Measurements from ENCODE around the gene RAB31. TPM values are rescaled to one million over a fixed set of nuclear protein-coding genes. Genes with fewer than 3 reads are reported as not detected.
A peak's percentile ranks its signal among the peaks of the same experiment; 100 is the strongest.

The RAB31 gene
- total RNA-seq, 4 donors from 2014 or later: 94.0 to 145 (median 107) TPM

- TF ChIP-seq EP300 (IDR thresholded peaks at IDR 0.05) (no peak), POLR2A (IDR thresholded peaks at IDR 0.05; ENCODE audit: low read depth) (no peak), POLR2AphosphoS5 (IDR thresholded peaks at IDR 0.05) (no peak), CTCF (IDR thresholded peaks at IDR 0.05) (no peak)
- Histone ChIP-seq H3K4me1 (peaks cover 10 to 31% (median 18%) of the 10 kb centered on the region in 4 donors), H3K36me3 (peaks cover 0 to 4% (median 0%) of the 10 kb centered on the region in 4 donors), H3K27me3 (no peaks in the 10 kb centered on the region), H3K9me3 (no peaks in the 10 kb centered on the region), H3K4me3 (no peak overlapping the region), H3K27ac (replicated peaks in 1 of 4) (peak overlapping the region in 1 of 4 donors; percentile 55)
- WGBS: 77% methylated on average over 14 of the region's 14 CpGs
- DNase-seq (ENCODE audit: extremely low spot score): peak; percentile 74
- intact Hi-C loops (cut with DNase I): loop anchor here (5.0 kb wide), 2 partner anchors 90 to 195 kb away; no protein-coding TSS in a partner anchor
Observed at GRCh38 chr18:9771977-9772660, 64.0 kb downstream of the RAB31 start.

DNA sequence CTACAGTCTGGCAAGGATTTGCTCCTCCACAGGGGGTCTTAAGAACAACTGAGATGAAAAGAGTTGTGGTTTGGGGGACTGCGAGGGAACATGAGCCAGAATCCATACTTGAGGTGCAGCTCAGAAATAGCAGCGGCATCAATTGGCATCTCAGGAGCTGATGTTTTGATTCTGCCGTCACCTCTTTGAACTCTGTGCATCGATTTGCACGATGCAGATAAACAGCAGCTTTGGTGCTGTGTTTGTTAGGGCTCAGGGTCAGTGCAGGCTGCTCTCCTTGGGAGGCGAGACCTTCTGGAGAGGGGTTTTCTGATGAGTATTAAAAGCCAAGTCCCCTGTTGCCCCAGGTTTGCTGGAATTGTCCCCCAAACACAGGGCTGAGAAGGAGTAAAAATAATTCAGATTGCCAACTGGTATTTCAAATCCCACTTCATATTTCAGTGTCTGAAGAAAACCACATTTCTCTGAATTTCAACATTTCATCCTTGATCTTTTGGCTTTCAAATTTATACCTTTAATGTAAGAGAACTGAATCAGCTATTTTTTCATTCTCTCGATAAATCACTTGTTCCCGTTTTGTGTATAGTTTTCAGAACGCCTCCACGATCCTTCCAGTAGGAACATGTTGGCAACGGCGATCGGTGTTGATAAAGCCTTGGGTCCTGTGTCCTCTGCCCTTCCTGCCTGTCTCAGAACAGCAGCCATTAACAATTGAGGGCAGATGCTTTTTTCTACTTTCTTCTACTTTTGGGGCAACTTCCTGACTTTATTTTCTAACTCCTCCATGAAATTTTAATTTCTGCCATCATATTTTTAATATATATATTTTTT, 65.0 kb downstream of the RAB31 start:
- 84% methylated on average over 13 of the region's 13 CpGs for WGBS
- TF ChIP-seq POLR2A (IDR thresholded peaks at IDR 0.05; ENCODE audit: low read depth) (no peak), POLR2AphosphoS5 (IDR thresholded peaks at IDR 0.05) (no peak), CTCF (IDR thresholded peaks at IDR 0.05) (no peak), EP300 (IDR thresholded peaks at IDR 0.05) (no peak)
- Histone ChIP-seq H3K4me3 (no peak overlapping the region), H3K4me1 (peaks cover 10 to 31% (median 18%) of the 10 kb centered on the region in 4 donors), H3K9me3 (no peaks in the 10 kb centered on the region), H3K27me3 (no peaks in the 10 kb centered on the region), H3K36me3 (peaks cover 0 to 8% (median 0%) of the 10 kb centered on the region in 4 donors), H3K27ac (replicated peaks in 1 of 4) (no peak overlapping the region)
- intact Hi-C loops (cut with DNase I): loop anchor here (5.0 kb wide), 2 partner anchors 91 to 196 kb away; no protein-coding TSS in a partner anchor
- peak; percentile 68 for DNase-seq (ENCODE audit: extremely low spot score)

GRCh38 chr18:9774150-9774549, 66.0 kb downstream of the RAB31 start:
- intact Hi-C loops (cut with DNase I): loop anchor here (5.0 kb wide), 2 partner anchors 92 to 197 kb away; no protein-coding TSS in a partner anchor
- no peaks in the 10 kb centered on the region for H3K27me3 ChIP-seq
- TF ChIP-seq POLR2AphosphoS5 (IDR thresholded peaks at IDR 0.05): no peak
- no peak for TF ChIP-seq EP300 (IDR thresholded peaks at IDR 0.05)
- TF ChIP-seq CTCF (IDR thresholded peaks at IDR 0.05): no peak
- TF ChIP-seq POLR2A (IDR thresholded peaks at IDR 0.05; ENCODE audit: low read depth): no peak
- H3K27ac ChIP-seq (replicated peaks in 1 of 4): no peak overlapping the region
- H3K36me3 ChIP-seq: peaks cover 0 to 10% (median 0%) of the 10 kb centered on the region in 4 donors
- no peaks in the 10 kb centered on the region for H3K9me3 ChIP-seq
- H3K4me3 ChIP-seq: no peak overlapping the region
- peaks cover 10 to 31% (median 18%) of the 10 kb centered on the region in 4 donors for H3K4me1 ChIP-seq
- WGBS: 93% methylated on average over 5 of the region's 5 CpGs
- peak; percentile 70 for DNase-seq (ENCODE audit: extremely low spot score)

DNA sequence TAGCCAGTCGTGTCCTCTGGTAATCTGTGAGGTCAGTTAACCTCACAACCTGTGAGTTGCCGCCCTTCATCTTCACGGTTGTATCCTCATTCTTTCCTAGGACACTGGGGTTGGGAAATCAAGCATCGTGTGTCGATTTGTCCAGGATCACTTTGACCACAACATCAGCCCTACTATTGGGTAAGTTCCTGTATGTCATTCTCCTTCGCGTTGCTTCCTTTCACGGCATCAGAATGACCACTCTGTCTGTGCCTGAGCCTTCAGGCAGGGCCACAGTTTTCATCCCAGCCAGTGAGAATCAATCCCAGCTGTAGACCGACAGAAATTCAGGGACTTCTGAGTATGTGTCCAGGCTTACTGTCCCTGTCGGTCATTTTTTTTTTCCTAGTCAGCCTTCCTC, 67.1 kb downstream of the RAB31 start:
- intact Hi-C loops (cut with DNase I): no loop called here
- no peak overlapping the region for H3K4me3 ChIP-seq
- peaks cover 10 to 27% (median 18%) of the 10 kb centered on the region in 4 donors for H3K4me1 ChIP-seq
- no peaks in the 10 kb centered on the region for H3K27me3 ChIP-seq
- no peaks in the 10 kb centered on the region for H3K9me3 ChIP-seq
- WGBS: 78% methylated on average over 10 of the region's 10 CpGs
- peak; percentile 59 for TF ChIP-seq EP300 (IDR thresholded peaks at IDR 0.05)
- no peak for TF ChIP-seq POLR2A (IDR thresholded peaks at IDR 0.05; ENCODE audit: low read depth)
- peak in 1 of 2 donors; percentile 53 for TF ChIP-seq POLR2AphosphoS5 (IDR thresholded peaks at IDR 0.05)
- H3K27ac ChIP-seq (replicated peaks in 1 of 4): peak overlapping the region in 2 of 4 donors; percentile 32 to 46
- H3K36me3 ChIP-seq: peaks cover 0 to 10% (median 0%) of the 10 kb centered on the region in 4 donors
- DNase-seq (ENCODE audit: extremely low spot score): peak; percentile 64

- H3K4me3 ChIP-seq: no peak overlapping the region
- H3K36me3 ChIP-seq: peaks cover 0 to 10% (median 0%) of the 10 kb centered on the region in 4 donors
- H3K27ac ChIP-seq (replicated peaks in 1 of 4): no peak overlapping the region
- no peaks in the 10 kb centered on the region for H3K9me3 ChIP-seq
- intact Hi-C loops (cut with DNase I): no loop called here
- WGBS: 88% methylated on average over 4 of the region's 4 CpGs
- TF ChIP-seq POLR2AphosphoS5 (IDR thresholded peaks at IDR 0.05): no peak
- H3K4me1 ChIP-seq: peaks cover 0 to 17% (median 13%) of the 10 kb centered on the region in 4 donors
- DNase-seq (ENCODE audit: extremely low spot score): peak; percentile 45
- H3K27me3 ChIP-seq: no peaks in the 10 kb centered on the region
Observed at GRCh38 chr18:9779630-9780029, 71.5 kb downstream of the RAB31 start.

Measured in esophagus muscularis mucosa (tissue), 4 donors.